HepG2 (cell line): ENCODE results near the gene HYAL1. TPM values are rescaled to one million over a fixed set of nuclear protein-coding genes. Genes with fewer than 3 reads are reported as not detected.

ENCODE experiments used
- AGO1 ChIP-seq: fragments of 200-400 bp; formaldehyde crosslinking; IDR thresholded peaks from 2 replicates; pipeline ENCODE4 v1.6.1; 2017; ENCODE audit warnings: mild to moderate bottlenecking, low read depth, low read length, moderate library complexity; ENCODE audit not compliant: poor library complexity, severe bottlenecking
- ATF7 ChIP-seq, 2 experiments: fragments of 450-650 bp in 1 of 2; sonication (generic) in 1 of 2; formaldehyde crosslinking in 1 of 2; IDR thresholded peaks; 2 replicates each; pipeline versions ENCODE4 v1.4.0 to v1.6.1; 2016 to 2020; ENCODE audit warnings: antibody characterized with exemption in 1 of 2, mild to moderate bottlenecking in 1 of 2, missing genetic modification reagents in 1 of 2
- HES4 ChIP-seq: sonication (generic); formaldehyde crosslinking; IDR thresholded peaks from 2 replicates; pipeline ENCODE4 v1.9.0; 2021; ENCODE audit warnings: mild to moderate bottlenecking, missing genetic modification reagents, borderline replicate concordance
- HNF4G ChIP-seq, 2 experiments: sonication (generic) in 1 of 2; formaldehyde crosslinking in 1 of 2; IDR thresholded peaks; 2 replicates each; pipeline versions ENCODE4 v1.4.0 to v1.6.1; 2011 to 2020; ENCODE audit warnings: borderline replicate concordance in 2 of 2, low read depth in 2 of 2, mild to moderate bottlenecking in 2 of 2, low read length in 1 of 2, missing genetic modification reagents in 1 of 2, moderate library complexity in 1 of 2
- MED8 ChIP-seq: sonication (generic); formaldehyde crosslinking; IDR thresholded peaks from 2 replicates; pipeline ENCODE4 v1.8.1; 2023; ENCODE audit warnings: mild to moderate bottlenecking, missing genetic modification reagents; ENCODE audit not compliant: insufficient replicate concordance
- MTA1 ChIP-seq: sonication (generic); formaldehyde crosslinking; IDR thresholded peaks from 2 replicates; pipeline ENCODE4 v1.4.0; 2020; ENCODE audit warnings: missing genetic modification reagents, mild to moderate bottlenecking, borderline replicate concordance
- MYC ChIP-seq: sonication (generic); formaldehyde crosslinking; IDR thresholded peaks from 2 replicates; pipeline ENCODE4 v1.9.0; 2021; ENCODE audit warnings: missing genetic modification reagents, borderline replicate concordance
- POLR2G ChIP-seq: fragments of 200-400 bp; formaldehyde crosslinking; IDR thresholded peaks from 2 replicates; pipeline ENCODE4 v1.6.1; 2018; ENCODE audit warnings: mild to moderate bottlenecking, low read depth, low read length, moderate library complexity
- SALL1 ChIP-seq: sonication (generic); formaldehyde crosslinking; IDR thresholded peaks from 2 replicates; pipeline ENCODE4 v1.8.0; 2022; ENCODE audit warnings: mild to moderate bottlenecking, missing genetic modification reagents
- SKI ChIP-seq: fragments of 450-650 bp; IDR thresholded peaks from one replicate; pipeline ENCODE4 v1.6.1; 2018; ENCODE audit warnings: mild to moderate bottlenecking; ENCODE audit not compliant: partially characterized antibody
- SMAD3 ChIP-seq: sonication (generic); formaldehyde crosslinking; IDR thresholded peaks from 2 replicates; pipeline ENCODE4 v1.4.0; 2020; ENCODE audit warnings: missing genetic modification reagents
- TBX2 ChIP-seq: sonication (generic); formaldehyde crosslinking; IDR thresholded peaks from 2 replicates; pipeline ENCODE4 v1.5.0; 2020; ENCODE audit warnings: missing genetic modification reagents, mild to moderate bottlenecking, borderline replicate concordance
- THRA ChIP-seq: sonication (generic); formaldehyde crosslinking; IDR thresholded peaks from 2 replicates; pipeline ENCODE4 v1.4.0; 2020; ENCODE audit warnings: missing genetic modification reagents, borderline replicate concordance
- TRIM22 ChIP-seq: fragments of 450-650 bp; IDR thresholded peaks from 2 replicates; pipeline ENCODE4 v1.6.1; 2017
- ZFAT ChIP-seq: sonication (generic); formaldehyde crosslinking; conservative IDR thresholded peaks from 2 replicates; pipeline ENCODE4 v1.8.1; 2023; ENCODE audit warnings: missing genetic modification reagents, inconsistent platforms
- ZNF205 ChIP-seq: IDR thresholded peaks from 2 replicates; pipeline ENCODE4 v1.6.1; 2018; ENCODE audit warnings: missing biosample characterization, missing genetic modification reagents
- ZNF558 ChIP-seq: sonication (generic); formaldehyde crosslinking; IDR thresholded peaks from 2 replicates; pipeline ENCODE4 v1.9.0; 2022; ENCODE audit warnings: mild to moderate bottlenecking, missing genetic modification reagents, borderline replicate concordance
- ZNF644 ChIP-seq: IDR thresholded peaks from 2 replicates; pipeline ENCODE4 v1.6.1; 2016; ENCODE audit warnings: low read depth
- ZNF749 ChIP-seq: sonication (generic); formaldehyde crosslinking; IDR thresholded peaks from 2 replicates; pipeline ENCODE4 v1.8.0; 2022; ENCODE audit warnings: mild to moderate bottlenecking, missing genetic modification reagents, moderate library complexity, borderline replicate concordance
- ZNF790 ChIP-seq: sonication (generic); formaldehyde crosslinking; IDR thresholded peaks from 2 replicates; pipeline ENCODE4 v1.8.0; 2022; ENCODE audit warnings: missing genetic modification reagents, mild to moderate bottlenecking, borderline replicate concordance
- ZNF792 ChIP-seq: IDR thresholded peaks from 2 replicates; pipeline ENCODE4 v1.6.1; 2016
- polyA plus RNA-seq, 8 experiments: library from polyadenylated mRNA; depleted of rRNA in 3 of 8; stranded (reverse) in 7 of 8; unstranded in 1 of 8; fragments of >200 nt; fragmentation: Illumina TruSeq in 4 of 8; extraction: Trizol in 4 of 8; gene quantifications; 2 replicates each; pipeline versions ENCODE4 v1.2.1 to v1.2.3, GENCODE V29; 2011 to 2016; ENCODE audit warnings: low read depth in 4 of 8, missing spikeins in 1 of 8, mixed read lengths in 1 of 8; ENCODE audit not compliant: insufficient read depth in 1 of 8
- total RNA-seq, 5 experiments: library from RNA; depleted of rRNA; stranded (reverse); fragments of >200 nt; fragmentation: Illumina TruSeq; extraction: Trizol; gene quantifications; 2 replicates each; pipeline ENCODE4 v1.2.3, GENCODE V29; 2016; ENCODE audit warnings: low read depth in 1 of 5
- TF ChIP-seq, protein P1 (sequence below): sonication (generic); formaldehyde crosslinking; IDR thresholded peaks from 2 replicates; pipeline ENCODE4 v1.8.1; 2023; ENCODE audit warnings: mild to moderate bottlenecking, inconsistent platforms, moderate library complexity, missing genetic modification reagents, borderline replicate concordance
- TF ChIP-seq, protein P2 (sequence below): sonication (generic); formaldehyde crosslinking; IDR thresholded peaks from 2 replicates; pipeline ENCODE4 v1.8.0; 2022; ENCODE audit warnings: mild to moderate bottlenecking, missing genetic modification reagents

Gene HYAL1
- total and polyA plus RNA-seq, 2 of the 13 experiments (the other 11 are each of a cell fraction or from before 2014, with no cell fraction given), result 76.5 to 193 TPM

DNA sequence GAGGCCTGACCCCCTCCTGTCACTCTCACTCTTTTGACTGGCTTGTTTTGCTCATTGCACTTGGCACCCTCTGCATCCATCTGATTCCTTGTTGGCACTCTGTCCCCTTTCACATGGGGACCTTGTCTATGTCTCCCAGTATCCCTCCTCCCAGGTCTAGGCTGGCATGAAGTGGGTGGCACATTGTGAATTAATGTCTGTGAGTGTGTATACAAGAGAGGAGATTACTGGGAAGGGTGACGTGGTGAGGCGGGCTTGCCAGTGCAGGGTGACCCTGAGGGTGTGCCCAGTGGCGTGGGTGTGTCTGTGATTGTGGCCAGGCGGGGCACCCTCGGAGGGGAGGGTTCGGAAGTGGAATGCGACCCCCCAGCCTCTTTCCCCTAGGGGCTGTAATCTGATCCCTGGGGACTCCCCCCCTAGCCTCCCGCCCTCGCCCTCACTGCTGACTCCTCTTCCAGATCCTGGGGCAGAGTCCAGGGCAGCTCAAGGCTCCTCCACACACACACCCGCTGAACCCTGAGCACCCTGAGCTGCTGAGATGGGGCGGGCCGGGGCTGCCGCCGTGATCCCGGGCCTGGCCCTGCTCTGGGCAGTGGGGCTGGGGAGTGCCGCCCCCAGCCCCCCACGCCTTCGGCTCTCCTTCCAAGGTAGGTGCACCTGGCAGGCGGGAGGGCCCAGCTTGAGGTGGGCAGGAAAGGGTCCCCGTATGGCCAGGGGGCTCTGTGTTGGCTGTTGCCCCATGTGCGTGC lies 34.5 kb downstream of the HYAL1 start, which contains the start of gene SEMA3B (continued):
- TF ChIP-seq SKI, result peak; percentile 22
- TF ChIP-seq ATF7 (IDR thresholded peaks at IDR 0.05), result no peak
- TF ChIP-seq ATF7 (CRISPR knock-in tag; IDR thresholded peaks at IDR 0.05), result no peak
- TF ChIP-seq MTA1 (CRISPR knock-in tag), result peak; percentile 87; the same call in 1 of the 2 replicates
- no peak; the same call in 1 of the 2 replicates for TF ChIP-seq SALL1 (CRISPR knock-in tag)
- peak; percentile 26; the same call in 1 of the 2 replicates for TF ChIP-seq ZNF749 (CRISPR knock-in tag)
- TF ChIP-seq TBX2 (CRISPR knock-in tag), result peak; percentile 76
- peak; percentile 76 for TF ChIP-seq HNF4G (IDR thresholded peaks at IDR 0.05; ENCODE audit: borderline replicate concordance, low read depth, low read length)
- peak; percentile 56; the same call in 1 of the 2 replicates for TF ChIP-seq HNF4G (CRISPR knock-in tag; IDR thresholded peaks at IDR 0.05; ENCODE audit: borderline replicate concordance, low read depth)
- no peak for TF ChIP-seq ZFAT (CRISPR knock-in tag)
- TF ChIP-seq HES4, result no peak
- TF ChIP-seq AGO1, result peak; percentile 50
- TF ChIP-seq TRIM22, result no peak
- no peak for TF ChIP-seq ZNF644 (CRISPR knock-in tag)
- peak; percentile 72 for TF ChIP-seq MED8 (CRISPR knock-in tag)
- peak; percentile 52; the same call in 1 of the 2 replicates for TF ChIP-seq THRA (CRISPR knock-in tag)
- peak; percentile 36; the same call in 1 of the 2 replicates for TF ChIP-seq MYC (CRISPR knock-in tag)
- peak; percentile 42 for TF ChIP-seq ZNF792 (CRISPR knock-in tag)
- TF ChIP-seq ZNF558, result no peak
- TF ChIP-seq, protein P1, sequence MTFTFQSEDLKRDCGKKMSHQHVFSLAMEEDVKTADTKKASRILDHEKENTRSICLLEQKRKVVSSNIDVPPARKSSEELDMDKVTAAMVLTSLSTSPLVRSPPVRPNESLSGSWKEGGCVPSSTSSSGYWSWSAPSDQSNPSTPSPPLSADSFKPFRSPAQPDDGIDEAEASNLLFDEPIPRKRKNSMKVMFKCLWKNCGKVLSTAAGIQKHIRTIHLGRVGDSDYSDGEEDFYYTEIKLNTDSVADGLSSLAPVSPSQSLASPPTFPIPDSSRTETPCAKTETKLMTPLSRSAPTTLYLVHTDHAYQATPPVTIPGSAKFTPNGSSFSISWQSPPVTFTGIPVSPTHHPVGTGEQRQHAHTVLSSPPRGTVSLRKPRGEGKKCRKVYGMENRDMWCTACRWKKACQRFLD (CRISPR knock-in tag), result 0 out of 2 replicates have a peak, but pooled peaks have one; percentile 12
- TF ChIP-seq, protein P2, sequence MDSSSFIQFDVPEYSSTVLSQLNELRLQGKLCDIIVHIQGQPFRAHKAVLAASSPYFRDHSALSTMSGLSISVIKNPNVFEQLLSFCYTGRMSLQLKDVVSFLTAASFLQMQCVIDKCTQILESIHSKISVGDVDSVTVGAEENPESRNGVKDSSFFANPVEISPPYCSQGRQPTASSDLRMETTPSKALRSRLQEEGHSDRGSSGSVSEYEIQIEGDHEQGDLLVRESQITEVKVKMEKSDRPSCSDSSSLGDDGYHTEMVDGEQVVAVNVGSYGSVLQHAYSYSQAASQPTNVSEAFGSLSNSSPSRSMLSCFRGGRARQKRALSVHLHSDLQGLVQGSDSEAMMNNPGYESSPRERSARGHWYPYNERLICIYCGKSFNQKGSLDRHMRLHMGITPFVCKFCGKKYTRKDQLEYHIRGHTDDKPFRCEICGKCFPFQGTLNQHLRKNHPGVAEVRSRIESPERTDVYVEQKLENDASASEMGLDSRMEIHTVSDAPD (CRISPR knock-in tag), result 0 out of 2 replicates have a peak, but pooled peaks have one; percentile 37
- TF ChIP-seq ZNF790, result no peak
- TF ChIP-seq ZNF205 (CRISPR knock-in tag), result 0 out of 2 replicates have a peak, but pooled peaks have one; percentile 37
- TF ChIP-seq POLR2G, result peak; percentile 71
- 0 out of 2 replicates have a peak, but pooled peaks have one; percentile 55 for TF ChIP-seq SMAD3 (CRISPR knock-in tag)
